Gastroesophageal sphincter (tissue), 4 donors: Measurements from ENCODE around the gene DUSP18. TPM values are rescaled to one million over a fixed set of nuclear protein-coding genes. Genes with fewer than 3 reads are reported as not detected.
"Not testable (repeated sequence)": the region's sequence is repeated elsewhere in the genome, so short reads cannot be mapped to it uniquely, and the experiment has no call there.

ENCODE experiments used
- ATAC-seq: fragments of 150-250 bp; one replicate; pipeline ENCODE4 v1.9.1; 2016; ENCODE audit warnings: mild to moderate bottlenecking, moderate library complexity
- H3K27ac ChIP-seq, 4 donors: fragments of 200-600 bp; sonication (generic) in 3 of 4; 1 replicate in 3 of 4; 2 replicates in 1 of 4; pipeline ENCODE4 v1.5.1; 2016 to 2019
- H3K27me3 ChIP-seq: fragments of 200-600 bp; sonication (generic); one replicate; pipeline ENCODE4 v1.5.1; 2019
- H3K36me3 ChIP-seq, 2 donors: fragments of 200-600 bp; sonication (generic); one replicate each; pipeline ENCODE4 v1.5.1; 2019; ENCODE audit warnings: control low read depth in 1 of 2
- H3K4me1 ChIP-seq, 3 donors: fragments of 200-600 bp; sonication (generic); 1 replicate in 2 of 3; 2 replicates in 1 of 3; pipeline ENCODE4 v1.5.1; 2016 to 2019; ENCODE audit warnings: control low read depth in 2 of 3
- H3K4me3 ChIP-seq, 2 donors: fragments of 200-600 bp; sonication (generic); one replicate each; pipeline ENCODE4 v1.5.1; 2019; ENCODE audit warnings: mild to moderate bottlenecking in 1 of 2, moderate library complexity in 1 of 2
- H3K9me3 ChIP-seq, 3 donors: fragments of 200-600 bp; sonication (generic); one replicate each; pipeline ENCODE4 v1.5.1; 2017 to 2019; ENCODE audit warnings: control low read depth in 2 of 3
- CTCF ChIP-seq, 4 experiments: fragments of 200-600 bp in 2 of 4; fragments of 450-650 bp in 2 of 4; sonication (generic) in 1 of 4; IDR thresholded peaks; one replicate each; pipeline ENCODE4 v1.5.1; 2017 to 2019; ENCODE audit warnings: antibody characterized with exemption in 4 of 4, mild to moderate bottlenecking in 2 of 4, moderate library complexity in 2 of 4
- EP300 ChIP-seq: sonication (generic); formaldehyde crosslinking; IDR thresholded peaks from one replicate; pipeline ENCODE4 v1.6.1; 2017; ENCODE audit warnings: antibody characterized with exemption, mild to moderate bottlenecking
- POLR2A ChIP-seq, 2 donors: fragments of 450-650 bp; IDR thresholded peaks; one replicate each; pipeline ENCODE4 v1.6.1; 2017; ENCODE audit warnings: antibody characterized with exemption in 2 of 2, mild to moderate bottlenecking in 2 of 2, moderate library complexity in 1 of 2
- POLR2AphosphoS5 ChIP-seq: sonication (generic); formaldehyde crosslinking; IDR thresholded peaks from one replicate; pipeline ENCODE4 v1.6.1; 2017; ENCODE audit warnings: antibody characterized with exemption
- WGBS, 2 donors: methylation state at CpG; one replicate each; pipeline ENCODE4 v1.1.5; 2018; ENCODE audit warnings: low coverage in 1 of 2; 5-methylcytosine and 5-hydroxymethylcytosine counted together
- total RNA-seq, 4 donors: library from RNA; depleted of rRNA; stranded (reverse); fragments of >200 nt; gene quantifications; one replicate each; pipeline ENCODE4 v1.1.0, GENCODE V29; 2016

DUSP18 gene
- total RNA-seq, 4 donors from 2014 or later: 6.5 to 13.2 (median 8.7) TPM

GRCh38 chr22:30687358-30687757, 19.7 kb upstream of the DUSP18 start:
- Histone ChIP-seq H3K27ac (no peak overlapping the region), H3K9me3 (no peaks in the 10 kb centered on the region), H3K4me1 (no peaks in the 10 kb centered on the region), H3K27me3 (no peaks in the 10 kb centered on the region), H3K4me3 (no peak overlapping the region), H3K36me3 (no peaks in the 10 kb centered on the region)
- ATAC-seq: no peak
- 85 to 97% methylated on average over 4 of the region's 4 CpGs for WGBS, 2 donors
- no peak for TF ChIP-seq EP300
- TF ChIP-seq CTCF (IDR thresholded peaks at IDR 0.05): no peak
- TF ChIP-seq POLR2A (IDR thresholded peaks at IDR 0.05): no peak
- TF ChIP-seq POLR2AphosphoS5: no peak

GRCh38 chr22:30685178-30685577, 17.5 kb upstream of the DUSP18 start:
- H3K9me3 ChIP-seq: no peaks in the 10 kb centered on the region
- H3K27ac ChIP-seq: no peak overlapping the region
- no peak overlapping the region for H3K4me3 ChIP-seq
- no peaks in the 10 kb centered on the region for H3K4me1 ChIP-seq
- TF ChIP-seq CTCF (IDR thresholded peaks at IDR 0.05) (no peak), POLR2A (IDR thresholded peaks at IDR 0.05) (no peak), EP300 (no peak), POLR2AphosphoS5 (no peak)
- 40 to 79% methylated on average over 6 to 7 of the region's 7 CpGs for WGBS, 2 donors
- no peaks in the 10 kb centered on the region for H3K27me3 ChIP-seq
- no peaks in the 10 kb centered on the region for H3K36me3 ChIP-seq
- ATAC-seq: no peak

- no peak for ATAC-seq
- H3K9me3 ChIP-seq: no peaks in the 10 kb centered on the region
- no peaks in the 10 kb centered on the region for H3K36me3 ChIP-seq
- WGBS, 2 donors: 93% methylated on average over 2 of the region's 2 CpGs; no CpG with 5 or more reads in 1 of the 2 donors
- no peak overlapping the region for H3K4me3 ChIP-seq
- TF ChIP-seq EP300: no peak
- TF ChIP-seq CTCF (IDR thresholded peaks at IDR 0.05): no peak
- no peak for TF ChIP-seq POLR2AphosphoS5
- no peak for TF ChIP-seq POLR2A (IDR thresholded peaks at IDR 0.05)
- H3K27me3 ChIP-seq: peaks cover 4% of the 10 kb centered on the region
- H3K27ac ChIP-seq: no peak overlapping the region
- H3K4me1 ChIP-seq: no peaks in the 10 kb centered on the region
Observed at GRCh38 chr22:30681831-30682230, 14.2 kb upstream of the DUSP18 start.

- no CpG with 5 or more reads among the region's 1 CpG for WGBS, 2 donors
- no peak overlapping the region for H3K4me3 ChIP-seq
- TF ChIP-seq CTCF (IDR thresholded peaks at IDR 0.05) (no peak), POLR2AphosphoS5 (no peak), POLR2A (IDR thresholded peaks at IDR 0.05) (no peak), EP300 (no peak)
- no peaks in the 10 kb centered on the region for H3K36me3 ChIP-seq
- H3K27me3 ChIP-seq: peaks cover 7% of the 10 kb centered on the region
- ATAC-seq: peak; percentile 34
- no peak overlapping the region for H3K27ac ChIP-seq
- no peaks in the 10 kb centered on the region for H3K4me1 ChIP-seq
- H3K9me3 ChIP-seq: no peaks in the 10 kb centered on the region
Observed at GRCh38 chr22:30680991-30681770, 13.5 kb upstream of the DUSP18 start.

GRCh38 chr22:30679895-30680690, 12.4 kb upstream of the DUSP18 start:
- not testable (repeated sequence) for H3K27ac ChIP-seq, H3K9me3 ChIP-seq, ATAC-seq, H3K4me1 ChIP-seq, H3K4me3 ChIP-seq, H3K36me3 ChIP-seq
- 56 to 90% methylated on average over 2 to 7 of the region's 12 CpGs for WGBS, 2 donors
- H3K27me3 ChIP-seq: peaks cover 12% of the 10 kb centered on the region

GRCh38 chr22:30676565-30676964, 8.9 kb upstream of the DUSP18 start:
- not testable (repeated sequence) for ATAC-seq, H3K36me3 ChIP-seq, H3K4me3 ChIP-seq, H3K27ac ChIP-seq, H3K9me3 ChIP-seq, H3K4me1 ChIP-seq
- 72 to 74% methylated on average over 3 of the region's 3 CpGs for WGBS, 2 donors
- H3K27me3 ChIP-seq: peaks cover 29% of the 10 kb centered on the region
